ENCODE results near the gene ATRN.

The ATRN gene

DNA sequence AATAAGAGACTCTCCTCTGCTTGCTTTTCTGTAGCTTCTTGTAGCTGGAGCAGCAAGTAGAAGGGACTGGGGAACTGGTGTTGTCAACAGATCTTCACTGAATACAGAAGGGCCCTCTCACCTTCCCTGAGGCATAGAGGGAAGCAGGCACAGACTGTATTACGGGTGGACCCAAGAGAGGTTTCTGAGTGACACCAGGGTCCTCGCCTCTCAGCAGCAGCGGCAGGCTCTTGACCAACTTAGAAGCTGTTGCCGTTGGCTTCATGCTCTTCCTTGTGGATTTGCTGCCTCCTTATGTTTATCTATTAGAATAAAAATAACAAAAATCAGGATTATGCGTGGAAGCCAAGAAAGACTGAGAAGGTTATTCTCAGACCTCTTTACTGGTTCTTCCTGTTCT lies 160.7 kb downstream of the ATRN start:
- no peak for DNase-seq

DNA sequence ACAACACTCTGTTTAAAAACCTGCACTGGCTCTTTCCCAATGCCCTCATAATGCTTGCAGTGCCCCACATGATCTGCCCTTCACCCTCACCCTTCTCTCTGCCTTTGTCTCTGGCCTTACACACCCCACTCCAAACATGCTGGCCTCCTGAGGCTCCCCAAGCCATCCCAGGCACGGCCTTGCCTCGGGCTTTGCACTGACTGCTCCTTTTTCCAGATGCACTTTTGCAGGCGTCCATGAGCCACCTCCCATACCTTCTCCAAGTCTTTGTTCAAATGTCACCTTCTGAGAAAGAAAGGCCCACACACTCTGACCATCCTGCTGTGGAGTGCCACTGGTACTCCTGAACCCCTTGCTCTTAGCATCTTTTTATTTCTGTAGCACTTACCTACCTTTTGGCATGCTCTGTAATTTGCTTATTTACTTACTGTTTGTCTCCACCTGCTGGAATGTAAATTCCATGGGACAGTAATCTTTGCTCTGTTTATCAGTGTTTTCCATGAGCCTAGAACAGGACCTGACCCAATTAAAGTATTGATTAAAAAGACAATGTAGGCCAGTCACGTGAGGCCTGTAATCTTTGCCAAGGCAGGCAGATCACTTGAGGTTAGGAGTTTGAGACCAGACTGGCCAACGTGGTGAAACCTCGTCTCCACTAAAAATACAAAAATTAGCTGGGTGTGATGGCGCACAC lies 161.6 kb downstream of the ATRN start:
- no peak for DNase-seq

DNA sequence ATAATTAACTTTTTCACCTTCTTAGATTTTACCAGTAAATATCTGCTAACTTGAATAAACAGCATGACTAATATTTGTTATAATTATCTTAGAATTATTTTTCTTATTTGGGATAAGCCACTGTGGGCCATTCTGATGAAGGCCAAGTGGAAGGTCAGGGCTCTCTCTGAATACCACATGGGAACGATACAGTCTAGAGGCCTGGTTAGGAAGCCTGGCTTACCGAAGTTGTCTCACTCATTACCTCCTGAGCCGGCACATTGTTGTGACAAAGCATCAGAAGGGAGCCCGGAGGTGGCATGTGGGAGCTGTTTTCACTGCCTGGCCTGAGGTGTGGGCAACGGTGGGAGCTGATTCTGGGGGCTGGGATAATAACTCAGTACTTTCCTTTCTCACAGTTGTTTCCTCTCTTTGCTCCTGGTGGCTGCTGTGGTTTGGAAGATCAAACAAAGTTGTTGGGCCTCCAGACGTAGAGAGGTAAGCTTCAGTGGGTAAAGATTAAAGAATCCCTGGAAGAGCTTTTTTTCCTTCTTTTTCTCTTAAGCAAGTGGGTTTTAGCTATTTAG lies 163.2 kb downstream of the ATRN start:
- DNase-seq = no peak

DNA sequence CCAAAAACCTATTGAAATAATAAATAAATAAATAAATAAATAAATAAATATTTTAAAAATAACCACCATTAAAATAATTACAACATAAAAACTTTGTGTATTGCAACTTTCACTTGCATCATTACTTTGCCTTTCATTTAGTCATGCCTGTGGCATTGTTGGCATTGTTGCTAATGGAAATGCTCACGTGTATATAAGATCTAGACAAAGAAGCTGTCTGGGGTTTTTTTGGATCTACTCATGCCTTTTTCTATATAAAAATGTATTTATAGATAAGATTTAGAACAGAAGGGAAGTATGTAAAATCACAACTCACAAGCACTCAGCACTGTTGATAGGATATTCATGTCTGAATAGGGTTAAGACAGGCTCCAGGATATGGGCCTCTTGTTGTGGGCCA lies 164.5 kb downstream of the ATRN start:
- no peak for DNase-seq

DNA sequence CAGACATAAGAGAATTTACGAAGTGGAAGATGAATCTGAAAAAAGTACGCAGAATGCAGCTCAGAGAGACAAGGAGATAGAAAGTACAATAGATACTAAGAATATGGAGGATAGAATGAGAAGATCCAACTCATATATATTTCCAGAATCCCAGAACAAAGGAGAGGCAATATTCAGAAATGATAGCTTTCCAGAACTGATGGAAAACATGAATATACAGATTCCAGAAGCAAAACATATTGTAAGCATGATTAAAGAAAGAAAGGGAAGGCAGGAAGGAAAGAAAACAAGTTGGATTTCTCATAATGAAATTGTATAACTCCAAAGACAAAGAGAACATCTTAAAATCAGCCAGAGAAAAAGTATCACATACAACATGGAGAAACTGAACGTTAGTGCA lies 169.4 kb downstream of the ATRN start:
- DNase-seq = no peak

- no peak for DNase-seq
These were observed 174.7 kb downstream of the ATRN start for GRCh38 chr20:3645309-3646066.

DNA sequence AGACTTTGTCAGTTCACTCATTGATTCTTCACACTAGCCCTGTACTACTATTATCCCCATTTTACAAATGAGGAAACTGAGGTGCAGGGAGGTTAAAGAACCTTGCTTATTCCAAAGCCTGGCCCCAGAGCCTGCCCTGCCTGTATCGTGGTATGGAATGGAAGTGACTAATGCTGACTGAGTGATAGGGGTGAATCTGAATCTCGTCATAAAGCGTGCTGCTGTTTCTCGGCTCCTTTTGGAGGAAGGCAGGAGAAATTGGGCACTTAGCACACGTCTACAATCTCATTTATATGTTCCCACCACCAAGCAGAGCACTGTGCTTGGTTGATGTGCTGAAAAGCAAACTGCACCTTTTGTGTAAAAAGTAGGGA lies 175.2 kb downstream of the ATRN start:
- no peak for DNase-seq

GRCh38 chr20:3646651-3647050 lies 175.8 kb downstream of the ATRN start:
- DNase-seq = no peak

DNA sequence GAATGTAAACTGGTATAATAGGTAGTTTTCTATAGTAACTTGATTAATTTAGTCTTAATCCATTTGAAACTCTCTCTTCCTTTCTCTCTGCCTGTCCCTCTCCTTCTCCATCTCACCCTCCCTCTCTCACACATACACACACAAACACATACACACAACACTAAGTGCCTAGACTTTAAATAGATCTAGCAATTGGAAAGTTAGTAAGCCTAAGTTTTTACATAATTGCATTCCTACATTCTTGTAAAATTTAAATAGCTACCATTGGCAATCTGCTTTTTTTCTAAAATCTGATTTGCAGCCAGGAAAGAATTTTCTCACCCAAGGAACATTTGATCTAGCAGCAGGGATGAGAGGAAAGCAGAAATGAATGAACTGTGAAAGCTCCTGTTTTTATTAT lies 176.7 kb downstream of the ATRN start:
- no peak for DNase-seq

DNA sequence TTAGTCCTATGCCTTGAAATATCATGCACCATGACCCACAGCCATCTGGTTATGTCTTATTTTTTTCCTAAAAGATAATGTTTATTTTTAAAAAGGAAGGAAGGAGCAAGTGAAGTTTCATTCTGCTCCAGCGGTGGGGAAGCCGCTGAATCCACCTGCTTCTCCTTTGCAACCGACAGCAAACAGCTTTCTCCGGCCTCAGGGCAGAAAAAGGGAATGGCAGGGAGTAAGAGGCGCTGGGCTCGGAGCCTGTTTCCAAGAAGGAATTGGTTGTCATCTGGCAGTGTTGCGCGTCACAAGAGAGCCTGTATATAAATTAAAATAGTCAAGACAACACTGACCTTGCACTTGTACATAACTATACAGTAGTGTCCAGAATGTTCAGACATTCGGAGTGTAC lies 178.1 kb downstream of the ATRN start:
- no peak for DNase-seq

- no peak for DNase-seq
These were observed 180.6 kb downstream of the ATRN start for GRCh38 chr20:3651204-3651962.

DNA sequence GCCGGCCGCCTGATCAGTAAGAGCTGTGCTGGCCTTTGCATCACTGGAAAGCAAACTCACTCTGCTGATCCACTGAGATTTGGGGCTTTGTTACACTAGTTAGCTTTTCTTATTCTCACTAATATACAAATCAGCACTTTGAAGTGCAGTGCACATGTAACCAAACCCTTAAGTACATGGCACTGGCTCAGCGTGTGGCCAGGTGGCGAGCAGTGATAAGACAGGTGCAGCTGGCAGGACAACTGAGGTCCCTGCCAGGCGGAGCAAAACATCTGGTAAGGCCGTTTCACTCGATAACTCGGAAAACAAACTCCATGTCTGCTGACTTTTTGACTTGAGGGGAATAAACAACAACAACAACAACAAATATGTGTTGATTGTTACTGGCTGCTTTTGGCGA lies 181.4 kb downstream of the ATRN start:
- no peak for DNase-seq

DNA sequence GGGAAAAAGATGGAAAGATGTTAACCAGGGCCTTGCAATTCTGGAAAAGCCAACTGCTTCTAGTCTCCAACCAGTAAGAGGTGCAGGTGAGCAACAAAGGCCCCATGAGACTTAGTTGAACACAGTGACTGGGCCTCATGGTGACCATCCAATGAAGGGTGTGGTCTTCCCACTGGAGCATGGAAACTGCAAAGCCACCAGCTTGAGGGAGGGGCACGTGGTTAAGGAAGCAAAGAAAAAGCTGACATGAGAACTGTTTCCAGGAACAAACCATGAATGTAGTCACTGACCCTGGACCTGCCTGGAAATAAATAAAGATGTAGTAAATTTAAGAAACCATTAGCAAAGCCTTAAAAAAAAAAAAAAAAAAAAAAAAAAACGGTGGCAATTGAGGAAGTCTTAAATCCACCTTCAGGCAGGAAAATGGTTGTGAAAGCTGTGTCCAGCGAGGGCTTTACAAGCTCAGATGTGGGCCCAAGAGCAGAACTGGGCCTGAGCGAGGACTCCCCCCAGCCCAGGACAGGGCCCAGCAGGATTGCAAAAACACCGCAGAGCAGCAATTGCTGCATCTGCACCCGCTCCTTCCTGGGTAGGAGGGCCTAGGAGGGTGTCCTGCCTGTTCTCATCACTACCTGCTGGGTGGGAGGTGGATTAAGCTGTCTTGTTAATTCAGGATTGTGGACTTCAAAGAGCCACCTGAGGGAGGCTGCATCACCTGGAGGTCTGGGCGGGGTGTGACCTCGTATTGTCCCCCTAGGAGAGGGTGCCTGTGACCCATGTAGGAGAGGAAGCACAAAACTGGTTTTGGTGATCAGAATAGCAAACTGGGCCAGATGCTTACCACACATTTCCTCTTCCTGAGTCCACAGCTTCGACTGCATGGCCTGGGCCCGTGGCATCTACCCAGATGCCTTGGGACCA lies 182.1 kb downstream of the ATRN start:
- DNase-seq = no peak

GRCh38 chr20:3653921-3654320 lies 183.1 kb downstream of the ATRN start:
- DNase-seq = no peak

- no peak for DNase-seq
These were observed 183.7 kb downstream of the ATRN start for GRCh38 chr20:3654326-3655130.

DNA sequence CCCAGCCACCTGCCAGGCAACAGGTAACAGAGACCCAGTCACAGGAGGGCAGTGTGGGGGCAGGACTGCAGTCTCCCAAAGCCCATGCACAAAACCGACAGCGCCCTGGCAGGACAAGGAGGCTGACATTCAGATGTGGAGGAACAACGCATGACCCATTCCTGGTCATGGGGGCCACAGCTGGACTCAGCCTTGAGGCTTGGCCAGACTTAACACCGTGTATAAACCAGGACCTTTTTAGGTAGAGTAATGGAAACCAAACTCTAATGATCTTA lies 184.2 kb downstream of the ATRN start:
- no peak for DNase-seq

- no peak for DNase-seq
These were observed 187.3 kb downstream of the ATRN start for GRCh38 chr20:3658019-3658715.

GRCh38 chr20:3658716-3659491 lies 188.1 kb downstream of the ATRN start:
- no peak for DNase-seq

- DNase-seq = no peak
These were observed 188.9 kb downstream of the ATRN start for GRCh38 chr20:3659492-3660261.
